GM19351 (cell line): ENCODE data around the gene HTR5A.

Experiments
- ATAC-seq: cut with Tn5 transposase; IDR thresholded peaks from one replicate; pipeline ENCODE4 v1.9.1; 2021; ENCODE audit warnings: mild to moderate bottlenecking, moderate library complexity; ENCODE audit not compliant: unreplicated experiment

The HTR5A gene

DNA sequence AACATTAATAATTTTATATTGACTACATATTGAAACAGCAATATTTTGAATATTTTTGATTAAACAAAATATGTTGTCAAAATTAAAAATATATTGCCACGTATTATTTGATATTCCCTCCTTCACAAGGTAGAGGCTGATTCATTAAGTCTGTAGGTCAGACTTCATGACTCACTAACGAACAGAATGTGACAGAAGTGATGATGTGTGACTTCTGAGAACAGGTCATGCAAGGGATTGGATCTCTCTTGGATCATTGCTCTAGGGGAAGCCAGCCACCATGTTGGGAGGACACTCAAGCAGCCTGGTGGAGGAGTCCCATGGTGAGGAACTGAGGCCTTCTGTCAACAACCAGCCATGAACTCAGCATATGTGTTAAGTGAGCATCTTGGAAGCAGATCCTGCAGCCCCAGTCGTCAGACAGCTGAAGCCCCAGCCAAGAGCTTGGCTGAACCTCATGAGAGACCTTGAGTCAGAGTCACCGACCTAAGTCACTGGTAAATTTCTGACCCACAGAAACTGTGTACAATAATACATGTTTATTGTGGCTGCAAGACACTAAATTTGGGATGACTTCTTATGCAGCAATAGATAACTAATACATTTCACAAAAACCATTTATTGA is 66.6 kb downstream of the HTR5A start:
- ATAC-seq, result no peak
